Measurements from ENCODE around the gene ANKS4B.

GRCh38 chr16:21197112-21197511 is 36.4 kb upstream of the ANKS4B start:
- TF ChIP-seq CTCF (IDR thresholded peaks at IDR 0.05; ENCODE audit: insufficient read depth, low read depth, low read length) (no peak), EZH2 (IDR thresholded peaks at IDR 0.05; ENCODE audit: insufficient read depth, low read length) (no peak)
